GM21737 (cell line): ENCODE data around the gene BRAF.
"Not testable (repeated sequence)": the region's sequence is repeated elsewhere in the genome, so short reads cannot be mapped to it uniquely, and the experiment has no call there.

Experiments used
- ATAC-seq: cut with Tn5 transposase; IDR thresholded peaks from one replicate; pipeline ENCODE4 v1.9.1; 2021; ENCODE audit warnings: mild to moderate bottlenecking, moderate library complexity; ENCODE audit not compliant: unreplicated experiment

BRAF gene

DNA sequence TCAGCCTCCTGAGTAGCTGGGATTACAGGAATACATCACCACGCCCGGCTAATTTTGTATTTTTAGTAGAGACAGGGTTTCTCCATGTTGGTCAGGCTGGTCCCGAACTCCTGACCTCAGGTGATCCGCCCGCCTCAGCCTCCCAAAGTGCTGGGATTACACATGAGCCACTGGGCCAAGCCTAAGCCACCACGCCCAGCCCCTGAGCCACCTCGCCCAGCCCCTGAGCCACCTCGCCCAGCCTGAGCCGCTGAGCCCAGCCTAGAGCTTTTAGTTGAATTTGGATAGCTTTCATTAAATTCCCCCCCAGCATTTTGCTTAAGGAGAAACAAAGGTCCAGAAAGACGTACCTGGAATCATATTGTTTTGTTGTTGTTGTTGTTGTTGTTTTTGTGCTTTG is 254.9 kb downstream of the BRAF start:
- not testable (repeated sequence) for ATAC-seq

DNA sequence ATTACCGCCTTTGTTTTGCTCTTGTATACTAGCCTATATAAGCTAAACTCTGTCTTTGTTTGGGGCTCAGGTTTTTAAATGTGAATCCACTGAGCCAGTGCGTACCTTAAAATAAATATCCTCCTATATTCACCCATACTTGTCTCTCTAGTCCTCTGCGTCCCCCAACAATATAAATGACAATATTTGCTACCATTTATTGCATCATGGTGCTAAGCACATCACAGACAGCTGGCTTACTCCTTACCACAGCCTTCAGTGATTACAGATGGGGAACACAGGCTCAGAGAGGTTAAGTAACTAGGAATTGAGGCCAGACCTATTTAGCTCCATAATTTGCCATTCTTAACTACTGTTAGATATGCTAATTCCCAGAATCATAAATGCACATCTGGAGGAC is 255.4 kb downstream of the BRAF start:
- ATAC-seq: no peak
